NOMO-1 treated with dmso at 0.1 percent for 144 hours (cell line): Measurements from ENCODE around the gene ABHD16A.
A peak's percentile ranks its signal among the peaks of the same experiment; 100 is the strongest.

Source experiments
- DNase-seq: peaks from one replicate; lab custom pipeline; 2025; ENCODE audit not compliant: unreplicated experiment; lab: John Stamatoyannopoulos, UW

Gene ABHD16A

GRCh38 chr6:31663126-31663960 lies 39.8 kb downstream of the ABHD16A start:
- DNase-seq = no peak

GRCh38 chr6:31662124-31662723 lies 40.9 kb downstream of the ABHD16A start:
- DNase-seq = no peak

- no peak for DNase-seq
Observed at GRCh38 chr6:31661262-31662123, 41.6 kb downstream of the ABHD16A start.

GRCh38 chr6:31660381-31661261 lies 42.5 kb downstream of the ABHD16A start, which contains the start of gene C6orf47:
Gene C6orf47 (minus strand): TSS chr6:31660778. CDS start chr6:31659947, 831 bp downstream.
- peak; percentile 75 for DNase-seq

- DNase-seq = peak; percentile 32
Observed at GRCh38 chr6:31659649-31660380, 43.3 kb downstream of the ABHD16A start.

GRCh38 chr6:31658983-31659648 lies 44.0 kb downstream of the ABHD16A start:
- DNase-seq = no peak

GRCh38 chr6:31658158-31658688 lies 44.9 kb downstream of the ABHD16A start:
- DNase-seq = no peak

- no peak for DNase-seq
Observed at GRCh38 chr6:31657406-31658157, 45.5 kb downstream of the ABHD16A start.

- no peak for DNase-seq
Observed at GRCh38 chr6:31655349-31656237, 47.5 kb downstream of the ABHD16A start, which contains the start of gene APOM. Gene APOM (plus strand): TSS chr6:31655894. CDS start chr6:31655967, 73 bp downstream.

- DNase-seq = no peak
Observed at GRCh38 chr6:31654574-31655348, 48.4 kb downstream of the ABHD16A start.

GRCh38 chr6:31652925-31653724 lies 50.0 kb downstream of the ABHD16A start:
- DNase-seq = peak; percentile 94

GRCh38 chr6:31651602-31652191 lies 51.4 kb downstream of the ABHD16A start:
- peak; percentile 58 for DNase-seq

GRCh38 chr6:31645325-31645724 lies 57.8 kb downstream of the ABHD16A start:
- no peak for DNase-seq

GRCh38 chr6:31643818-31644454 lies 59.2 kb downstream of the ABHD16A start:
- DNase-seq = no peak
